Keratinocyte (primary cell): Measurements from ENCODE around the gene CUX1.
"Not testable (repeated sequence)": the region's sequence is repeated elsewhere in the genome, so short reads cannot be mapped to it uniquely, and the experiment has no call there.

Source experiments
- CTCF ChIP-seq, 3 experiments: IDR thresholded peaks in 1 of 3; conservative IDR thresholded peaks in 1 of 3; optimal IDR thresholded peaks in 1 of 3; 2 replicates in 2 of 3; 3 replicates in 1 of 3; pipeline versions ENCODE3 to v1.5.1; 2011; ENCODE audit warnings: low read length in 3 of 3, mild to moderate bottlenecking in 3 of 3, moderate library complexity in 2 of 3, control low read depth in 1 of 3, inconsistent platforms in 1 of 3; ENCODE audit not compliant: insufficient read depth in 2 of 3; ENCODE audit errors: extremely low read depth in 1 of 3
- EZH2 ChIP-seq: IDR thresholded peaks from one replicate; pipeline ENCODE4 v1.6.1; 2012; ENCODE audit warnings: inconsistent platforms, mild to moderate bottlenecking, low read length, moderate library complexity

GRCh38 chr7:102042796-102043195 lies 225.4 kb downstream of the CUX1 start:
- TF ChIP-seq CTCF (optimal IDR thresholded peaks at IDR 0.05 in 1 of 3, IDR thresholded peaks at IDR 0.05 in 1 of 3, conservative IDR thresholded peaks at IDR 0.05 in 1 of 3; ENCODE audit: extremely low read depth in 1 of 3, insufficient read depth in 2 of 3, low read length in 3 of 3); EZH2: not testable (repeated sequence)
